HG02884 (cell line): Measurements from ENCODE around the gene INPP4B.
"Not testable (repeated sequence)": the region's sequence is repeated elsewhere in the genome, so short reads cannot be mapped to it uniquely, and the experiment has no call there.

Source experiments
- ATAC-seq: cut with Tn5 transposase; IDR thresholded peaks from one replicate; pipeline ENCODE4 v1.9.1; 2021; ENCODE audit warnings: mild to moderate bottlenecking, moderate library complexity; ENCODE audit not compliant: unreplicated experiment

Gene INPP4B

GRCh38 chr4:142104041-142104440 is 742.1 kb downstream of the INPP4B start:
- no peak for ATAC-seq

- no peak for ATAC-seq
Observed at GRCh38 chr4:142101401-142101800, 744.7 kb downstream of the INPP4B start.

- no peak for ATAC-seq
Observed at GRCh38 chr4:142100941-142101340, 745.2 kb downstream of the INPP4B start.

- no peak for ATAC-seq
Observed at GRCh38 chr4:142098900-142099545, 747.1 kb downstream of the INPP4B start.

GRCh38 chr4:142098380-142098779 is 747.7 kb downstream of the INPP4B start:
- ATAC-seq: no peak

- ATAC-seq: no peak
Observed at GRCh38 chr4:142097015-142097414, 749.1 kb downstream of the INPP4B start.

GRCh38 chr4:142095886-142096605 is 750.1 kb downstream of the INPP4B start:
- ATAC-seq: no peak

GRCh38 chr4:142092941-142093340 is 753.2 kb downstream of the INPP4B start:
- no peak for ATAC-seq

GRCh38 chr4:142091691-142092182 is 754.4 kb downstream of the INPP4B start:
- ATAC-seq: no peak

- no peak for ATAC-seq
Observed at GRCh38 chr4:142091085-142091513, 755.0 kb downstream of the INPP4B start.

GRCh38 chr4:142088906-142089305 is 757.2 kb downstream of the INPP4B start:
- ATAC-seq: no peak

- ATAC-seq: no peak
Observed at GRCh38 chr4:142085513-142086292, 760.4 kb downstream of the INPP4B start.

- no peak for ATAC-seq
Observed at GRCh38 chr4:142083264-142083663, 762.8 kb downstream of the INPP4B start.

- no peak for ATAC-seq
Observed at GRCh38 chr4:142081025-142081424, 765.1 kb downstream of the INPP4B start.

- ATAC-seq: no peak
Observed at GRCh38 chr4:142079959-142080358, 766.1 kb downstream of the INPP4B start.

- no peak for ATAC-seq
Observed at GRCh38 chr4:142077048-142077447, 769.1 kb downstream of the INPP4B start.

GRCh38 chr4:142068304-142068703 is 777.8 kb downstream of the INPP4B start:
- not testable (repeated sequence) for ATAC-seq

GRCh38 chr4:142066562-142066961 is 779.5 kb downstream of the INPP4B start:
- ATAC-seq: not testable (repeated sequence)

GRCh38 chr4:142065086-142065647 is 780.9 kb downstream of the INPP4B start:
- no peak for ATAC-seq

GRCh38 chr4:142064181-142064580 is 781.9 kb downstream of the INPP4B start:
- no peak for ATAC-seq

GRCh38 chr4:142045996-142046395 is 800.1 kb downstream of the INPP4B start:
- no peak for ATAC-seq
